Measurements from ENCODE around the gene SAMD14. TPM values are rescaled to one million over a fixed set of nuclear protein-coding genes. Genes with fewer than 3 reads are reported as not detected.
A peak's percentile ranks its signal among the peaks of the same experiment; 100 is the strongest.

The SAMD14 gene
- total RNA-seq, 1 donor: 4.7 TPM

DNA sequence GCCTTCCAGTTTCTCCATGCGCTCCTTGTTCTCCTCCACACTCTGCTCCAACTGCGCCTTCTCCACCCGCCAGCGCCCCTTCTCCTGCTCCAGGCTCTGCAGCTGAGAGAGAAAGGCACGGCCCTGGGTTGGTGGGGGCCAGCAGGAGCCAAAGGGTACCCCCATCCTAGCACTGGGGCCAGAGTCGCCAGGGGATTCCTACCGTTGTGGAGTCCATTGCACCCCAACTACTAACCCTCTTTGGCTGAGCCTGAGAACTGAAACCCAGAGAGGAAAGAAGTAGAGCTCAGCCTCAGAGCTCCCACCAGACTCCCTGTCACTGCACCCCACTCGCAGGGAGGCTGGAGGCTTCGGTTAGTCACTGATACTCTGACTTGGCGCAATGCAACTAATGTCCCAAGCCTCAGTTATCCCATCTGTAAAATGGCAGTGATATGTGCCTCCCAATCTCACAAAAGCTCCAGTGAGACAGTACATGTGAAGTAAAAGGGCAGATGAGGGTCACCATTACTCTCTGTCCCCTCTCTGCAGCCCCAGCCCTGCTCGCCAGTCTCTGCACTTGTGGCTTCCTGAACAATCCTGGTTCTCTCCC, 6.2 kb upstream of the SAMD14 start:
- H3K4me3 ChIP-seq (ENCODE audit: low read depth, low read length): no peak overlapping the region
- no peak for DNase-seq (ENCODE audit: low read depth)
- TF ChIP-seq CTCF (IDR thresholded peaks at IDR 0.05; ENCODE audit: insufficient read depth, low read depth, low read length): no peak

DNA sequence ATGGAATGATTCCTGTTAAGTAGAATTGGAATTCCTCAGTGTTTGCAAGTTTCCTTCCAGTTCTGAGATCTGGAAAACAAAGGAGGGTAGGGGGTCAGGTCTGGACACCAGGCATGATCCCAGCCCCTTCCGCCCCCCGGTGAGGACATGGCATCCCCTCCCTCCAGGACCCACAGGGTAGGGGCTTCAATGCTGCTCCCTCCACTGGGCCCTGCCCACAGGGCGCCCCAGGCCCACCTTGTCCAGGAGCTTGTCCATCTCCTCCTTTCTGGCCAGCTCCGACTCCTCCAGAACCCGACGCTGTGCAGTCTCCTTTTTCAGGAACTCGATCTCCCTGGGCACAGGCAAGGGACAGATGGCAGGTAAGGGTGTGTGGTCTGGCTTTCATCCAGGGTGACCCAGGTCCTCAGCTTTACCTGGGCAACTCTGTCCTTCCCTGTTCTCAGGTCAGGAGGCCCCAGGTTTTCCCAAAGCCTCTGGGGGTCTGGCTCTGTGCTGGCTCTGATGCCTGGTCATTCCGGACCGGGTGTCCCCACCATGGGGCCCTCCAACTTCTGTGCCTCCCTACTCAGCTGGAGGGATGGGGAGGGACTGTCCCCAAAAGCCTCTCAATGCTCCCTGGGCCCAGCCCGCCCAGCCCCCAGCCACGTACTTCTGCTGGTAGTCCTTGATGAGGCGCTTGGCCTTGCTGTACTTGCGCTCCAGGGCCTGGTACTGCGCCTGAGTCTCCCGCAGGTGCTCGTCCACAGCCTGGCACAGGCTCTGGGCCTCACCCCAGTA, 5.5 kb upstream of the SAMD14 start:
- DNase-seq (ENCODE audit: low read depth): no peak
- no peak overlapping the region for H3K4me3 ChIP-seq (ENCODE audit: low read depth, low read length)
- no peak for TF ChIP-seq CTCF (IDR thresholded peaks at IDR 0.05; ENCODE audit: insufficient read depth, low read depth, low read length)

GRCh38 chr17:50134206-50135110, 4.5 kb upstream of the SAMD14 start:
- no peak for DNase-seq (ENCODE audit: low read depth)
- H3K4me3 ChIP-seq (ENCODE audit: low read depth, low read length): no peak overlapping the region
- no peak for TF ChIP-seq CTCF (IDR thresholded peaks at IDR 0.05; ENCODE audit: insufficient read depth, low read depth, low read length)

GRCh38 chr17:50133769-50134099, 3.8 kb upstream of the SAMD14 start:
- DNase-seq (ENCODE audit: low read depth): no peak
- TF ChIP-seq CTCF (IDR thresholded peaks at IDR 0.05; ENCODE audit: insufficient read depth, low read depth, low read length): no peak
- H3K4me3 ChIP-seq (ENCODE audit: low read depth, low read length): no peak overlapping the region

GRCh38 chr17:50133028-50133768, 3.2 kb upstream of the SAMD14 start:
- TF ChIP-seq CTCF (IDR thresholded peaks at IDR 0.05; ENCODE audit: insufficient read depth, low read depth, low read length): no peak
- peak; percentile 43 for DNase-seq (ENCODE audit: low read depth)
- H3K4me3 ChIP-seq (ENCODE audit: low read depth, low read length): no peak overlapping the region

DNA sequence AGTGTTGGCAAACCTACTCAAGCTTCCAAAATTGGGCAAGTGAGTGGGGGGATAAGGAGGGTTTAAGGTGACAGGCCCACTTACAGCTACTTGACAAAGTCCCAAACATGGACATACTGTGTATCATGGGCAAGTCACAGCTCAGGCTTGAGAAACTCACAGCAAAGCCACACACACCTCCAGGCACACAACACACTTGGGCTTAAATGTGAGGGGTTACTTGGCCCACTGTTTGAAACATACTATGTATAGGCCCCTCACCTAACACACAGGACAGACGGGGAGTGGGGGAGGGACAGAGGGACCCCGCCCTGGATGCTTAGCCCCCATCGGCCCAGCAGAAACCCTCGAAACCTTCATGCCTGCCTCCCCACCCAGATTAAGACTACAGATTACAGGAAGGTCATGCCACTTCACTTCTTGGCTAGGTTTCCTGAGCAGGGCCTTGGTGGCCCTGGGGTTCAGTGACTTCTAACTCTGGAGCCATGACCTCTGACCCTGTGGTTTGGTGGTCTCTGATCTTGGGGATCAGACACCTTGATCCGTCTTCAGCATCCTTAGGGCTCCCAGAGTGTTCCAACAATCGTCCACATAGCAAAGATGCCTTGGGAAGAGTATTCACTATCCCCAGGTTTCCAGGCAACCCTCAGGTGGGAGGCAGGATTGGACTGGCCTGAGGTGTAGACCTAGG, 2.3 kb upstream of the SAMD14 start:
- TF ChIP-seq CTCF (IDR thresholded peaks at IDR 0.05; ENCODE audit: insufficient read depth, low read depth, low read length): no peak
- DNase-seq (ENCODE audit: low read depth): no peak
- H3K4me3 ChIP-seq (ENCODE audit: low read depth, low read length): no peak overlapping the region
